ENCODE measurements around the gene EFCAB8.

DNA sequence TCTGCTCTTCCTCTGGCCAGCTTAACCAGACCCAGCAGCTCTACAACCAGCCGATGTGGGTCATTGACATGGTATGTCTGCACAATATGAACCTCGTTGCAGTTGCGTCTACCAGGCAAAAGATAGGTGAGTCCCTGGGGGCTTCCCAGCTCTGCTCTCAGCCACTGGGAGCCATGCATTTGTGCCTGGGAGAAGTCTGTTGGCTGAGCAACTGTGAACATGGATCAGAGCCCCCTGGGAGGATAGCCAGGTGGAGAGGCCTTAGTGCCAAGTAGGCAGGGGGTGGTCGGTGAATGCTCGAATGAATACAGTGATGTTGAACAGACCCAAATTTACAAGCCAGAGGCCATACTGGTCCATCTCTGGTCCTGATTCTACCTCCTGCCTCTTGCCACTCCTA, 30.6 kb downstream of the EFCAB8 start:
- TF ChIP-seq TSHZ2 (CRISPR knock-in tag; IDR thresholded peaks at IDR 0.05): no peak
- TF ChIP-seq TOX (CRISPR knock-in tag; IDR thresholded peaks at IDR 0.05; ENCODE audit: borderline replicate concordance): no peak
- no peak for TF ChIP-seq ZFP30 (CRISPR knock-in tag; IDR thresholded peaks at IDR 0.05)

Data from SK-N-SH treated with all-trans-retinoic acid at 6 μM for 48 hours (cell line).